IMR-90 (cell line): ENCODE data around the gene SH3GL2. TPM values are rescaled to one million over a fixed set of nuclear protein-coding genes. Genes with fewer than 3 reads are reported as not detected.

Experiments
- ATAC-seq: fragments of 200-7000 bp; cut with Tn5 transposase; 2 replicates; pipeline ENCODE4 v1.9.1; 2020; ENCODE audit warnings: low read depth, mild to moderate bottlenecking, moderate library complexity
- BruUV-seq: library from RNA; stranded (reverse); fragments of 400-500 nt; replicated peaks from 2 replicates; lab custom pipeline; 2021; lab: Mats Ljungman, UMichigan
- CTCF ChIA-PET: fragments of 300-600 bp; formaldehyde crosslinking; extraction: SDS; loops from one replicate; lab custom pipeline; 2021; ENCODE audit warnings: antibody characterized with exemption; lab: Yijun Ruan, JAX
- POLR2A ChIA-PET: fragments of 300-600 bp; sonication (Branson Sonifier 250); formaldehyde crosslinking; loops from one replicate; lab custom pipeline; 2022; ENCODE audit warnings: antibody characterized with exemption; ENCODE audit not compliant: unreplicated experiment; lab: Charles Lee
- DNase-seq: peaks from one replicate; pipeline ENCODE4 v3.0.0; 2013
- H2AFZ ChIP-seq: replicated peaks from 2 replicates; pipeline ENCODE3; 2013; ENCODE audit warnings: low read length, mild to moderate bottlenecking; ENCODE audit not compliant: poor library complexity
- H2AK5ac ChIP-seq: 2 replicates; pipeline ENCODE4 v1.6.1; 2013; ENCODE audit warnings: low read depth, low read length, inconsistent platforms
- H2AK9ac ChIP-seq: replicated peaks from 2 replicates; pipeline ENCODE3; 2013; ENCODE audit warnings: mild to moderate bottlenecking, low read depth, low read length, moderate library complexity; ENCODE audit not compliant: poor library complexity
- H2BK120ac ChIP-seq: 2 replicates; pipeline ENCODE4 v1.6.1; 2013; ENCODE audit warnings: low read depth, low read length, inconsistent platforms
- H2BK15ac ChIP-seq: 3 replicates; pipeline ENCODE4 v1.6.1; 2013; ENCODE audit warnings: low read depth, low read length, inconsistent platforms
- H2BK20ac ChIP-seq: 2 replicates; pipeline ENCODE4 v1.6.1; 2013; ENCODE audit warnings: low read depth, mild to moderate bottlenecking, inconsistent platforms, low read length, moderate library complexity
- H2BK5ac ChIP-seq: 2 replicates; pipeline ENCODE4 v1.6.1; 2013; ENCODE audit warnings: mild to moderate bottlenecking, low read depth, low read length, inconsistent platforms; ENCODE audit not compliant: poor library complexity, severe bottlenecking
- H3K14ac ChIP-seq: replicated peaks from 2 replicates; pipeline ENCODE4 v1.6.1; 2013; ENCODE audit warnings: low read depth, low read length, inconsistent platforms
- H3K18ac ChIP-seq: 2 replicates; pipeline ENCODE4 v1.6.1; 2013; ENCODE audit warnings: low read depth, low read length, control low read depth
- H3K23ac ChIP-seq: 2 replicates; pipeline ENCODE4 v1.6.1; 2013; ENCODE audit warnings: low read depth, low read length, inconsistent platforms
- H3K27ac ChIP-seq: 2 replicates; pipeline ENCODE4 v1.5.1; 2013; ENCODE audit warnings: mild to moderate bottlenecking, control low read depth, low read length; ENCODE audit not compliant: insufficient read depth
- H3K27me3 ChIP-seq: 2 replicates; pipeline ENCODE4 v1.6.1; 2013; ENCODE audit warnings: low read length; ENCODE audit not compliant: control insufficient read depth, insufficient read depth
- H3K36me3 ChIP-seq: 2 replicates; pipeline ENCODE4 v1.6.1; 2013; ENCODE audit warnings: low read length, mixed read lengths; ENCODE audit not compliant: control insufficient read depth, insufficient read depth
- H3K4ac ChIP-seq: 2 replicates; pipeline ENCODE4 v1.6.1; 2013; ENCODE audit warnings: low read depth, low read length, inconsistent platforms
- H3K4me1 ChIP-seq: 2 replicates; pipeline ENCODE4 v1.6.1; 2013; ENCODE audit warnings: low read length, mixed read lengths; ENCODE audit not compliant: control insufficient read depth, insufficient read depth
- H3K4me2 ChIP-seq: 2 replicates; pipeline ENCODE4 v1.6.1; 2013; ENCODE audit warnings: low read depth, mild to moderate bottlenecking, control low read depth, low read length, moderate library complexity
- H3K4me3 ChIP-seq: 2 replicates; pipeline ENCODE4 v1.5.1; 2013; ENCODE audit warnings: low read depth, mild to moderate bottlenecking, control low read depth, low read length, moderate library complexity; ENCODE audit not compliant: insufficient read depth
- H3K56ac ChIP-seq: 2 replicates; pipeline ENCODE4 v1.6.1; 2013; ENCODE audit warnings: low read length, inconsistent platforms; ENCODE audit not compliant: insufficient read depth; ENCODE audit errors: extremely low read depth
- H3K79me1 ChIP-seq, 2 experiments: 2 replicates each; pipeline ENCODE4 v1.6.1; 2013; ENCODE audit warnings: low read length in 2 of 2, inconsistent platforms in 1 of 2, low read depth in 1 of 2
- H3K9ac ChIP-seq: 2 replicates; pipeline ENCODE4 v1.6.1; 2013; ENCODE audit warnings: low read depth, low read length, control low read depth
- H3K9me1 ChIP-seq: 2 replicates; pipeline ENCODE4 v1.6.1; 2013; ENCODE audit warnings: low read length, inconsistent platforms; ENCODE audit not compliant: insufficient read depth
- H3K9me3 ChIP-seq: 2 replicates; pipeline ENCODE4 v1.6.1; 2013; ENCODE audit warnings: low read length; ENCODE audit not compliant: control insufficient read depth, insufficient read depth
- H4K20me1 ChIP-seq: 2 replicates; pipeline ENCODE4 v1.6.1; 2013; ENCODE audit warnings: low read length, inconsistent platforms; ENCODE audit not compliant: insufficient read depth
- H4K5ac ChIP-seq: 2 replicates; pipeline ENCODE4 v1.6.1; 2013; ENCODE audit warnings: mild to moderate bottlenecking, low read depth, low read length, control low read depth
- H4K8ac ChIP-seq, 2 experiments: 2 replicates each; pipeline ENCODE4 v1.6.1; 2013; ENCODE audit warnings: low read depth in 2 of 2, low read length in 2 of 2, control low read depth in 1 of 2, inconsistent platforms in 1 of 2
- H4K91ac ChIP-seq: 2 replicates; pipeline ENCODE4 v1.6.1; 2013; ENCODE audit warnings: low read depth, low read length, inconsistent platforms; ENCODE audit not compliant: insufficient read depth
- BHLHE40 ChIP-seq: fragments of 150-350 bp; IDR thresholded peaks from 2 replicates; pipeline ENCODE4 v1.6.1; 2016; ENCODE audit warnings: mild to moderate bottlenecking, low read depth, low read length
- CEBPB ChIP-seq: IDR thresholded peaks from 2 replicates; pipeline ENCODE4 v1.6.1; 2012; ENCODE audit warnings: low read depth, low read length, improper control_type of control experiment
- CHD1 ChIP-seq: IDR thresholded peaks from 2 replicates; pipeline ENCODE4 v1.6.1; 2012; ENCODE audit warnings: low read depth, low read length, improper control_type of control experiment
- FOS ChIP-seq: fragments of 150-350 bp; IDR thresholded peaks from 2 replicates; pipeline ENCODE4 v1.6.1; 2016; ENCODE audit warnings: low read depth, low read length
- MAZ ChIP-seq: IDR thresholded peaks from 2 replicates; pipeline ENCODE4 v1.6.1; 2012; ENCODE audit warnings: low read depth, mild to moderate bottlenecking, low read length, improper control_type of control experiment, moderate library complexity, borderline replicate concordance
- MXI1 ChIP-seq: IDR thresholded peaks from 2 replicates; pipeline ENCODE4 v1.6.1; 2012; ENCODE audit warnings: low read depth, mild to moderate bottlenecking, low read length, moderate library complexity, borderline replicate concordance
- NFE2L2 ChIP-seq: fragments of 150-350 bp; IDR thresholded peaks from 2 replicates; pipeline ENCODE4 v1.6.1; 2016; ENCODE audit warnings: low read depth, mild to moderate bottlenecking, low read length
- POLR2A ChIP-seq: IDR thresholded peaks from 2 replicates; pipeline ENCODE4 v1.6.1; 2012; ENCODE audit warnings: mild to moderate bottlenecking, low read depth, low read length
- RAD21 ChIP-seq: IDR thresholded peaks from 2 replicates; pipeline ENCODE4 v1.6.1; 2012; ENCODE audit warnings: low read length, improper control_type of control experiment
- SMC3 ChIP-seq: fragments of 150-350 bp; IDR thresholded peaks from 2 replicates; pipeline ENCODE4 v1.6.1; 2016; ENCODE audit warnings: low read depth, mild to moderate bottlenecking, antibody characterized with exemption, low read length, moderate library complexity
- WGBS, 2 experiments: methylation state at CpG; one replicate each; pipeline versions ENCODE4 v1.1.5 to v1.1.7; 2013; ENCODE audit warnings: missing lambda C conversion rate in 2 of 2; ENCODE audit not compliant: insufficient read length in 1 of 2; ENCODE audit errors: extremely low coverage in 2 of 2; 5-methylcytosine and 5-hydroxymethylcytosine counted together
- dilution Hi-C: fragments of 300-500 bp; cut with HindIII; formaldehyde crosslinking; loops from one replicate; pipeline ENCODE4 v1.14.3; 2018; ENCODE audit warnings: low sequenced_read_pairs; ENCODE audit not compliant: unreplicated experiment
- in situ Hi-C: fragments of 300-500 bp; cut with MboI; formaldehyde crosslinking; loops from 3 replicates; pipeline ENCODE4 v1.14.3; 2019; ENCODE audit warnings: low sequenced_read_pairs, inconsistent platforms, mixed read lengths
- intact Hi-C: fragments of 100-400 bp; cut with micrococcal nuclease; formaldehyde crosslinking; loops from 2 replicates; pipeline ENCODE4 v1.10.0; 2022
- polyA plus RNA-seq, 3 experiments: library from polyadenylated mRNA; depleted of rRNA; stranded (reverse); fragments of >200 nt; gene quantifications; 2 replicates each; pipeline ENCODE4 v1.2.3, GENCODE V29; 2012; ENCODE audit warnings: low replicate concordance in 1 of 3
- total RNA-seq: library from RNA; depleted of rRNA; stranded (reverse); fragments of >200 nt; gene quantifications from 2 replicates; pipeline ENCODE4 v1.2.3, GENCODE V29; 2012
- TF ChIP-seq, protein P1 (sequence below): fragments of 150-350 bp; IDR thresholded peaks from 2 replicates; pipeline ENCODE4 v1.6.1; 2017; ENCODE audit warnings: mild to moderate bottlenecking, antibody characterized with exemption, low read length, low read depth

The SH3GL2 gene
- total and polyA plus RNA-seq, 2 of the 4 experiments (the other 2 are of a cell fraction) = under 0.01 to 0.05 TPM

DNA sequence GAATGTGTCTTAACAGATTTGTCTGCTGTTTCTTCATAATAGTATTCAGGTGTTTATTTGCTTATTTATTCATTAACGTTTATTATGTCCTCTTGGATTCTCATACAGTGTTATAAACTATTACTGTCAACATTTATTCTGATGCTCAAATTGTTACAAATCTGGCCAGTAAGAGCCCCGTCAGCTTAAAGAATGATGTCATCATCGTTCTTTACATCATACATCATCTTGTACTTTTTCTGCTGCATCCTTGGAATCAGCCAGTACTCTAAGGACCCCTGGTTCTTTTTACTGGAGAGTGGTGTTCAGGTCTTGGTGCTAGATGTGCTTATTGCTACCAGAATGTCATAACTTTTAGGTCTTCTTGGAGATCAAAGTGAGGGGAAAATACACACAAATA lies 86.6 kb downstream of the SH3GL2 start:
- H4K91ac ChIP-seq = no peak overlapping the region
- no peaks in the 10 kb centered on the region for H3K27me3 ChIP-seq
- H2BK5ac ChIP-seq = no peak overlapping the region
- no peak overlapping the region for H2BK20ac ChIP-seq
- DNase-seq (no peak), ATAC-seq (no peak)
- BruUV-seq = no TSS peak
- no peaks in the 10 kb centered on the region for H3K9me1 ChIP-seq
- no peak overlapping the region for H3K18ac ChIP-seq
- H2BK15ac ChIP-seq = no peak overlapping the region
- no peaks in the 10 kb centered on the region for H3K4me1 ChIP-seq
- H3K23ac ChIP-seq = no peak overlapping the region
- intact Hi-C loops (loop anchor here (2.0 kb wide), 1 partner anchor 21 kb away; no protein-coding TSS in a partner anchor), dilution Hi-C loops (no loop called here), in situ Hi-C loops (no loop called here)
- H3K27ac ChIP-seq = no peak overlapping the region
- no peaks in the 10 kb centered on the region for H3K79me1 ChIP-seq
- no peak overlapping the region for H3K56ac ChIP-seq
- H3K9ac ChIP-seq = no peak overlapping the region
- no peak overlapping the region for H3K4me3 ChIP-seq
- ChIA-PET CTCF (no interaction called here), POLR2A (no interaction called here)
- H3K9me3 ChIP-seq = no peaks in the 10 kb centered on the region
- H2BK120ac ChIP-seq = no peak overlapping the region
- no peak overlapping the region for H2AK9ac ChIP-seq
- H3K36me3 ChIP-seq = no peaks in the 10 kb centered on the region
- no peak overlapping the region for H4K5ac ChIP-seq
- H3K4me2 ChIP-seq = no peak overlapping the region
- no peaks in the 10 kb centered on the region for H4K20me1 ChIP-seq
- H2AK5ac ChIP-seq = no peak overlapping the region
- no peak overlapping the region for H2AFZ ChIP-seq
- WGBS, 2 experiments = no CpG with 5 or more reads among the region's 3 CpGs
- no peak overlapping the region for H3K14ac ChIP-seq
- H4K8ac ChIP-seq = no peak overlapping the region
- TF ChIP-seq FOS = no peak
- TF ChIP-seq RAD21 = no peak
- TF ChIP-seq, protein P1, sequence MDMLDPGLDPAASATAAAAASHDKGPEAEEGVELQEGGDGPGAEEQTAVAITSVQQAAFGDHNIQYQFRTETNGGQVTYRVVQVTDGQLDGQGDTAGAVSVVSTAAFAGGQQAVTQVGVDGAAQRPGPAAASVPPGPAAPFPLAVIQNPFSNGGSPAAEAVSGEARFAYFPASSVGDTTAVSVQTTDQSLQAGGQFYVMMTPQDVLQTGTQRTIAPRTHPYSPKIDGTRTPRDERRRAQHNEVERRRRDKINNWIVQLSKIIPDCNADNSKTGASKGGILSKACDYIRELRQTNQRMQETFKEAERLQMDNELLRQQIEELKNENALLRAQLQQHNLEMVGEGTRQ = no peak
- TF ChIP-seq CEBPB = no peak
- TF ChIP-seq MXI1 = no peak
- no peak for TF ChIP-seq CHD1
- no peak for TF ChIP-seq SMC3
- TF ChIP-seq BHLHE40 = no peak
- TF ChIP-seq NFE2L2 = no peak
- no peak for TF ChIP-seq MAZ
- TF ChIP-seq POLR2A = no peak
- no peak overlapping the region for H3K4ac ChIP-seq
